ENCODE data around the gene BCL7C.
A peak's percentile ranks its signal among the peaks of the same experiment; 100 is the strongest.

The BCL7C gene

GRCh38 chr16:30934827-30935557, 41.1 kb upstream of the BCL7C start:
- H3K4me2 ChIP-seq (ENCODE audit: low read length): no peak overlapping the region
- peaks cover 4% of the 10 kb centered on the region for H3K79me2 ChIP-seq
- H3K27me3 ChIP-seq (ENCODE audit: control insufficient read depth, insufficient read depth, low read length): no peaks in the 10 kb centered on the region
- TF ChIP-seq CTCF (IDR thresholded peaks at IDR 0.05): peak; percentile 43
- H3K9ac ChIP-seq: no peak overlapping the region
- no peaks in the 10 kb centered on the region for H3K36me3 ChIP-seq (ENCODE audit: control insufficient read depth, insufficient read depth, low read length)
- no peak overlapping the region for H2AFZ ChIP-seq
- H3K4me1 ChIP-seq: no peaks in the 10 kb centered on the region
- H3K9me3 ChIP-seq (ENCODE audit: control insufficient read depth, low read length): no peaks in the 10 kb centered on the region
- H3K27ac ChIP-seq: no peak overlapping the region
- no peak overlapping the region for H3K4me3 ChIP-seq (ENCODE audit: low read depth, low read length)

GRCh38 chr16:30931068-30931650, 37.3 kb upstream of the BCL7C start:
- H3K79me2 ChIP-seq: peaks cover 4% of the 10 kb centered on the region
- H3K9ac ChIP-seq: no peak overlapping the region
- H3K9me3 ChIP-seq (ENCODE audit: control insufficient read depth, low read length): no peaks in the 10 kb centered on the region
- no peak overlapping the region for H3K4me3 ChIP-seq (ENCODE audit: low read depth, low read length)
- no peak overlapping the region for H2AFZ ChIP-seq
- H3K4me2 ChIP-seq (ENCODE audit: low read length): no peak overlapping the region
- no peak for TF ChIP-seq CTCF (IDR thresholded peaks at IDR 0.05)
- H3K27ac ChIP-seq: no peak overlapping the region
- no peaks in the 10 kb centered on the region for H3K36me3 ChIP-seq (ENCODE audit: control insufficient read depth, insufficient read depth, low read length)
- no peaks in the 10 kb centered on the region for H3K27me3 ChIP-seq (ENCODE audit: control insufficient read depth, insufficient read depth, low read length)
- no peaks in the 10 kb centered on the region for H3K4me1 ChIP-seq

- no peak for TF ChIP-seq CTCF (IDR thresholded peaks at IDR 0.05)
- H3K36me3 ChIP-seq (ENCODE audit: control insufficient read depth, insufficient read depth, low read length): no peaks in the 10 kb centered on the region
Observed at GRCh38 chr16:30930160-30930571, 36.3 kb upstream of the BCL7C start.

GRCh38 chr16:30929167-30929566, 35.3 kb upstream of the BCL7C start:
- Histone ChIP-seq H3K9me3 (ENCODE audit: control insufficient read depth, low read length) (no peaks in the 10 kb centered on the region), H3K4me1 (peaks cover 6% of the 10 kb centered on the region), H3K9ac (no peak overlapping the region), H3K27me3 (ENCODE audit: control insufficient read depth, insufficient read depth, low read length) (no peaks in the 10 kb centered on the region), H3K4me2 (ENCODE audit: low read length) (no peak overlapping the region), H3K79me2 (peaks cover 4% of the 10 kb centered on the region), H3K27ac (no peak overlapping the region), H2AFZ (no peak overlapping the region), H3K4me3 (ENCODE audit: low read depth, low read length) (no peak overlapping the region), H3K36me3 (ENCODE audit: control insufficient read depth, insufficient read depth, low read length) (no peaks in the 10 kb centered on the region)
- TF ChIP-seq CTCF (IDR thresholded peaks at IDR 0.05): no peak

More at GRCh38 chr16:30930160-30930571, 36.3 kb upstream of the BCL7C start:
- Histone ChIP-seq H2AFZ (no peak overlapping the region), H3K9me3 (ENCODE audit: control insufficient read depth, low read length) (no peaks in the 10 kb centered on the region), H3K9ac (no peak overlapping the region), H3K79me2 (peaks cover 4% of the 10 kb centered on the region), H3K4me1 (no peaks in the 10 kb centered on the region), H3K4me3 (ENCODE audit: low read depth, low read length) (no peak overlapping the region), H3K4me2 (ENCODE audit: low read length) (no peak overlapping the region), H3K27me3 (ENCODE audit: control insufficient read depth, insufficient read depth, low read length) (no peaks in the 10 kb centered on the region), H3K27ac (no peak overlapping the region)

GRCh38 chr16:30928390-30928789, 34.5 kb upstream of the BCL7C start:
- H2AFZ ChIP-seq: no peak overlapping the region
- no peak overlapping the region for H3K27ac ChIP-seq
- no peak overlapping the region for H3K4me3 ChIP-seq (ENCODE audit: low read depth, low read length)
- H3K79me2 ChIP-seq: no peaks in the 10 kb centered on the region
- H3K27me3 ChIP-seq (ENCODE audit: control insufficient read depth, insufficient read depth, low read length): no peaks in the 10 kb centered on the region
- H3K36me3 ChIP-seq (ENCODE audit: control insufficient read depth, insufficient read depth, low read length): no peaks in the 10 kb centered on the region
- peaks cover 6% of the 10 kb centered on the region for H3K4me1 ChIP-seq
- no peak overlapping the region for H3K4me2 ChIP-seq (ENCODE audit: low read length)
- no peak for TF ChIP-seq CTCF (IDR thresholded peaks at IDR 0.05)
- H3K9me3 ChIP-seq (ENCODE audit: control insufficient read depth, low read length): no peaks in the 10 kb centered on the region
- no peak overlapping the region for H3K9ac ChIP-seq

Measured in parathyroid adenoma (tissue), 2 donors.